NCI-H2029 (cell line): ENCODE data around the gene GALR3.

ENCODE experiments used
- DNase-seq: peaks from one replicate; lab custom pipeline; 2025; lab: John Stamatoyannopoulos, UW

The GALR3 gene

GRCh38 chr22:37870273-37870672 lies 47.1 kb downstream of the GALR3 start:
- DNase-seq, result peak; percentile 53
